ENCODE results near the gene CDK9. TPM values are rescaled to one million over a fixed set of nuclear protein-coding genes. Genes with fewer than 3 reads are reported as not detected.

Gene CDK9
- total and polyA plus RNA-seq, 2 experiments from 2014 or later, result 58.5 to 84.3 TPM

Small RNA genes lying within 50 kb of the gene (microRNA-seq; reads per million reads assigned to microRNA genes)
- not detected for gene MIR2861
- gene MIR3960, result not detected

Small RNA genes lying within 50 kb of the gene (small RNA-seq; reads per million reads assigned to genes)
- not detected for gene RF00019 (ENCODE audit: low replicate concordance)

Other genes with a start within 250 kb of the CDK9 start
- gene STXBP1, start 173.8 kb upstream of the CDK9 start, total RNA-seq (2014; rRNA removed; shearing (Covaris generic)), result 48.6 and 76.4 TPM in 2 replicates
- 45.8 and 50.4 TPM in 2 replicates for gene STXBP1, start 173.8 kb upstream of the CDK9 start, polyA plus RNA-seq (2016; fragmentation: Nextera tagmentation; extraction: Ambion mirVana)
- gene CFAP157, start 79.0 kb upstream of the CDK9 start, total RNA-seq (2014; rRNA removed; shearing (Covaris generic)), result 0.17 TPM in 1 of 2 replicates, not detected in the other
- gene CFAP157, start 79.0 kb upstream of the CDK9 start, polyA plus RNA-seq (2016; fragmentation: Nextera tagmentation; extraction: Ambion mirVana), result 0.55 and 0.78 TPM in 2 replicates
- gene PTRH1, start 70.4 kb upstream of the CDK9 start, total RNA-seq (2014; rRNA removed; shearing (Covaris generic)), result 9.5 and 15.1 TPM in 2 replicates
- gene PTRH1, start 70.4 kb upstream of the CDK9 start, polyA plus RNA-seq (2016; fragmentation: Nextera tagmentation; extraction: Ambion mirVana), result 18.6 and 18.9 TPM in 2 replicates
- gene TTC16, start 70.0 kb upstream of the CDK9 start, total RNA-seq (2014; rRNA removed; shearing (Covaris generic)), result not detected in 2 replicates
- not detected in 2 replicates for gene TTC16, start 70.0 kb upstream of the CDK9 start, polyA plus RNA-seq (2016; fragmentation: Nextera tagmentation; extraction: Ambion mirVana)
- gene TOR2A, start 50.7 kb upstream of the CDK9 start, total RNA-seq (2014; rRNA removed; shearing (Covaris generic)), result 21.1 and 23.5 TPM in 2 replicates
- gene TOR2A, start 50.7 kb upstream of the CDK9 start, polyA plus RNA-seq (2016; fragmentation: Nextera tagmentation; extraction: Ambion mirVana), result 14.4 TPM in 2 replicates
- 4.5 and 7.3 TPM in 2 replicates for gene SH2D3C, start 7.4 kb upstream of the CDK9 start, total RNA-seq (2014; rRNA removed; shearing (Covaris generic))
- gene SH2D3C, start 7.4 kb upstream of the CDK9 start, polyA plus RNA-seq (2016; fragmentation: Nextera tagmentation; extraction: Ambion mirVana), result 4.2 and 4.4 TPM in 2 replicates
- gene FPGS, start 16.8 kb downstream of the CDK9 start, total RNA-seq (2014; rRNA removed; shearing (Covaris generic)), result 87.2 and 92.4 TPM in 2 replicates
- 40.7 and 43.5 TPM in 2 replicates for gene FPGS, start 16.8 kb downstream of the CDK9 start, polyA plus RNA-seq (2016; fragmentation: Nextera tagmentation; extraction: Ambion mirVana)
- 1.4 and 3.0 TPM in 2 replicates for gene ENG, start 68.6 kb downstream of the CDK9 start, total RNA-seq (2014; rRNA removed; shearing (Covaris generic))
- gene ENG, start 68.6 kb downstream of the CDK9 start, polyA plus RNA-seq (2016; fragmentation: Nextera tagmentation; extraction: Ambion mirVana), result 2.6 TPM in 2 replicates
- gene AK1, start 91.6 kb downstream of the CDK9 start, total RNA-seq (2014; rRNA removed; shearing (Covaris generic)), result 6.7 and 16.2 TPM in 2 replicates
- gene AK1, start 91.6 kb downstream of the CDK9 start, polyA plus RNA-seq (2016; fragmentation: Nextera tagmentation; extraction: Ambion mirVana), result 35.5 and 36.3 TPM in 2 replicates
- gene ST6GALNAC6, start 113.6 kb downstream of the CDK9 start, total RNA-seq (2014; rRNA removed; shearing (Covaris generic)), result 39.2 and 46.3 TPM in 2 replicates
- 20.7 and 21.5 TPM in 2 replicates for gene ST6GALNAC6, start 113.6 kb downstream of the CDK9 start, polyA plus RNA-seq (2016; fragmentation: Nextera tagmentation; extraction: Ambion mirVana)
- 35.3 and 39.1 TPM in 2 replicates for gene ST6GALNAC4, start 131.0 kb downstream of the CDK9 start, total RNA-seq (2014; rRNA removed; shearing (Covaris generic))
- gene ST6GALNAC4, start 131.0 kb downstream of the CDK9 start, polyA plus RNA-seq (2016; fragmentation: Nextera tagmentation; extraction: Ambion mirVana), result 7.9 and 8.1 TPM in 2 replicates
- gene PIP5KL1, start 144.7 kb downstream of the CDK9 start, total RNA-seq (2014; rRNA removed; shearing (Covaris generic)), result 7.5 and 13.4 TPM in 2 replicates
- 19.5 and 25.1 TPM in 2 replicates for gene PIP5KL1, start 144.7 kb downstream of the CDK9 start, polyA plus RNA-seq (2016; fragmentation: Nextera tagmentation; extraction: Ambion mirVana)
- gene DPM2, start 151.8 kb downstream of the CDK9 start, total RNA-seq (2014; rRNA removed; shearing (Covaris generic)), result 29.0 and 36.6 TPM in 2 replicates
- 92.2 and 92.4 TPM in 2 replicates for gene DPM2, start 151.8 kb downstream of the CDK9 start, polyA plus RNA-seq (2016; fragmentation: Nextera tagmentation; extraction: Ambion mirVana)
- gene EEIG1, start 195.0 kb downstream of the CDK9 start, total RNA-seq (2014; rRNA removed; shearing (Covaris generic)), result 21.5 and 22.4 TPM in 2 replicates
- 11.2 and 11.5 TPM in 2 replicates for gene EEIG1, start 195.0 kb downstream of the CDK9 start, polyA plus RNA-seq (2016; fragmentation: Nextera tagmentation; extraction: Ambion mirVana)